ENCODE measurements around the gene CCDC150.

CCDC150 gene

GRCh38 chr2:196743165-196743564 is 103.7 kb downstream of the CCDC150 start:
- TF ChIP-seq, protein P1, sequence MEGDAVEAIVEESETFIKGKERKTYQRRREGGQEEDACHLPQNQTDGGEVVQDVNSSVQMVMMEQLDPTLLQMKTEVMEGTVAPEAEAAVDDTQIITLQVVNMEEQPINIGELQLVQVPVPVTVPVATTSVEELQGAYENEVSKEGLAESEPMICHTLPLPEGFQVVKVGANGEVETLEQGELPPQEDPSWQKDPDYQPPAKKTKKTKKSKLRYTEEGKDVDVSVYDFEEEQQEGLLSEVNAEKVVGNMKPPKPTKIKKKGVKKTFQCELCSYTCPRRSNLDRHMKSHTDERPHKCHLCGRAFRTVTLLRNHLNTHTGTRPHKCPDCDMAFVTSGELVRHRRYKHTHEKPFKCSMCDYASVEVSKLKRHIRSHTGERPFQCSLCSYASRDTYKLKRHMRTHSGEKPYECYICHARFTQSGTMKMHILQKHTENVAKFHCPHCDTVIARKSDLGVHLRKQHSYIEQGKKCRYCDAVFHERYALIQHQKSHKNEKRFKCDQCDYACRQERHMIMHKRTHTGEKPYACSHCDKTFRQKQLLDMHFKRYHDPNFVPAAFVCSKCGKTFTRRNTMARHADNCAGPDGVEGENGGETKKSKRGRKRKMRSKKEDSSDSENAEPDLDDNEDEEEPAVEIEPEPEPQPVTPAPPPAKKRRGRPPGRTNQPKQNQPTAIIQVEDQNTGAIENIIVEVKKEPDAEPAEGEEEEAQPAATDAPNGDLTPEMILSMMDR (IDR thresholded peaks at IDR 0.05; ENCODE audit: unreplicated experiment in 3 of 3): no peak
- Mint-ChIP-seq H3K27me3 (ENCODE audit: low read depth) (no peaks in the 10 kb centered on the region), H3K4me3 (no peak overlapping the region), H3K27ac (no peak overlapping the region), H3K9me3 (peaks cover 34% of the 10 kb centered on the region), H3K36me3 (ENCODE audit: low read depth) (peaks cover 41% of the 10 kb centered on the region), H3K4me1 (no peaks in the 10 kb centered on the region)

DNA sequence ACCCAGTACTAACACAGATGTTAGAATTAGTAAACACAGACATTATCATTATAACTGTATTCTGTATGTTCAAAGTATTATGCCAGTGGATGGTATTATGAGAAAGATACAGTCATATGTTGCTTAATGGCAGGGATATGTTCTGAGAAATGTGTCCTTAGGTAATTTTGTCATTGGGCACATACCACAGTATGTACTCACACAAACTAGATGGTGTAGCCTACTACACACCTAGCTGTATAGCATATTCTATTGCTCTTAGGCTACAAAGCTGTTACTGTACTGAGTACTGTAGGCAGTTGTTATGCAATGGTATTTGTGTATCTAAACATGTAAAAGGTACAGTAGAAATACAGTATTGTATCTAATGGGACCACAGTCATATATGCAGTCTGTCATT is 106.2 kb downstream of the CCDC150 start:
- H3K36me3 Mint-ChIP-seq (ENCODE audit: low read depth): peaks cover 16% of the 10 kb centered on the region

DNA sequence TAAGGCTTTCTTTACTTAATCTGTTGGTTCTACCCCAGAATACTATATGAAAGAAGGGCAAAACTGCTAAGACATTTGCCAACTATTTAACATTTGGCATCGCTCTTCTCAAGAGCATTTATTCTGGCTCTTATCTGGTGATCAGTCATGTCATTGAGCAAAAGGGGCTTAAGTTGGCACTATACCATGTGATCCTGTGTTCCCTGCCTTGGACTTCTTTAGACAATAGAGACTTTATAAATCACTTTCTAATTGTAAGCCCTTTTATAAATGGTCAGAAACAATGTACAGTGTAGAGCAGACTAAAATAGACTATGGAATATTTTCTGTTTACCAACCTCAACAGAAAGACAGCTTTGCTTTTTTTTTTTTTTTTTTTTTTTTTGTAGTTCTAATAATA is 107.9 kb downstream of the CCDC150 start:
- Mint-ChIP-seq H3K27me3 (ENCODE audit: low read depth) (no peaks in the 10 kb centered on the region), H3K9me3 (no peaks in the 10 kb centered on the region), H3K36me3 (ENCODE audit: low read depth) (peaks cover 8% of the 10 kb centered on the region), H3K27ac (no peak overlapping the region), H3K4me1 (no peaks in the 10 kb centered on the region), H3K4me3 (no peak overlapping the region)
- TF ChIP-seq, protein P1 (IDR thresholded peaks at IDR 0.05; ENCODE audit: unreplicated experiment in 3 of 3): no peak

More for the DNA sequence above, 106.2 kb downstream of the CCDC150 start:
- no peaks in the 10 kb centered on the region for H3K27me3 Mint-ChIP-seq (ENCODE audit: low read depth)
- no peaks in the 10 kb centered on the region for H3K4me1 Mint-ChIP-seq
- no peak overlapping the region for H3K4me3 Mint-ChIP-seq
- TF ChIP-seq, protein P1 (IDR thresholded peaks at IDR 0.05; ENCODE audit: unreplicated experiment in 3 of 3): no peak
- peaks cover 8% of the 10 kb centered on the region for H3K9me3 Mint-ChIP-seq
- H3K27ac Mint-ChIP-seq: no peak overlapping the region

GRCh38 chr2:196748123-196748522 is 108.6 kb downstream of the CCDC150 start:
- H3K4me3 Mint-ChIP-seq: no peak overlapping the region
- peaks cover 2% of the 10 kb centered on the region for H3K9me3 Mint-ChIP-seq
- TF ChIP-seq, protein P1 (IDR thresholded peaks at IDR 0.05; ENCODE audit: unreplicated experiment in 3 of 3): no peak
- H3K36me3 Mint-ChIP-seq (ENCODE audit: low read depth): peaks cover 7% of the 10 kb centered on the region
- no peaks in the 10 kb centered on the region for H3K27me3 Mint-ChIP-seq (ENCODE audit: low read depth)
- H3K4me1 Mint-ChIP-seq: no peaks in the 10 kb centered on the region
- H3K27ac Mint-ChIP-seq: no peak overlapping the region

GRCh38 chr2:196750291-196750923 is 110.9 kb downstream of the CCDC150 start:
- Mint-ChIP-seq H3K4me1 (no peaks in the 10 kb centered on the region), H3K36me3 (ENCODE audit: low read depth) (peaks cover 30% of the 10 kb centered on the region), H3K4me3 (no peak overlapping the region), H3K9me3 (peaks cover 23% of the 10 kb centered on the region), H3K27ac (no peak overlapping the region), H3K27me3 (ENCODE audit: low read depth) (no peaks in the 10 kb centered on the region)
- TF ChIP-seq, protein P1 (IDR thresholded peaks at IDR 0.05; ENCODE audit: unreplicated experiment in 3 of 3): no peak

GRCh38 chr2:196750977-196751631 is 111.6 kb downstream of the CCDC150 start:
- peaks cover 37% of the 10 kb centered on the region for H3K36me3 Mint-ChIP-seq (ENCODE audit: low read depth)
- H3K9me3 Mint-ChIP-seq: peaks cover 30% of the 10 kb centered on the region
- H3K27ac Mint-ChIP-seq: no peak overlapping the region
- H3K4me3 Mint-ChIP-seq: no peak overlapping the region
- TF ChIP-seq, protein P1 (IDR thresholded peaks at IDR 0.05; ENCODE audit: unreplicated experiment in 3 of 3): peak; percentile 53 to 63 (median 59)
- H3K27me3 Mint-ChIP-seq (ENCODE audit: low read depth): no peaks in the 10 kb centered on the region
- H3K4me1 Mint-ChIP-seq: no peaks in the 10 kb centered on the region

Measured in nephron (organoid).